Endothelial cell of umbilical vein (primary cell): ENCODE results near the gene MMS19. TPM values are rescaled to one million over a fixed set of nuclear protein-coding genes. Genes with fewer than 3 reads are reported as not detected.

Source experiments
- BruUV-seq: library from RNA; stranded (reverse); fragments of 400-500 nt; replicated peaks from 2 replicates; lab custom pipeline; 2021; lab: Mats Ljungman, UMichigan
- CTCF ChIA-PET: fragments of 300-600, 350-600 bp; sonication (Branson Sonifier 250); formaldehyde crosslinking; loops from one replicate; lab custom pipeline; 2021; ENCODE audit warnings: antibody characterized with exemption, inconsistent platforms; lab: Charles Lee
- POLR2A ChIA-PET: fragments of 300-600, 350-600 bp; sonication (Branson Sonifier 250); formaldehyde crosslinking; loops from one replicate; lab custom pipeline; 2021; ENCODE audit warnings: antibody characterized with exemption, inconsistent platforms; lab: Charles Lee
- DNase-seq: peaks from one replicate; pipeline ENCODE4 v3.0.0-alpha.2; 2011; ENCODE audit warnings: low read depth, low spot score
- FAIRE-seq: peaks from 2 replicates; lab custom pipeline; 2011; peaks lifted over from hg19 to GRCh38; lab: Jason Lieb, UNC
- H2AFZ ChIP-seq: 2 replicates; pipeline ENCODE4 v1.6.0; 2012; ENCODE audit warnings: low read depth, low read length, control low read depth, inconsistent platforms
- H3K27ac ChIP-seq: 2 replicates; pipeline ENCODE4 v1.5.1; 2011; ENCODE audit warnings: low read depth, mild to moderate bottlenecking, control low read depth, low read length, moderate library complexity; ENCODE audit not compliant: insufficient read depth
- H3K27me3 ChIP-seq, 2 experiments: 2 replicates each; pipeline versions ENCODE4 v1.6.0 to v1.6.1; 2011; ENCODE audit warnings: low read length in 2 of 2, mixed read lengths in 1 of 2; ENCODE audit not compliant: control insufficient read depth in 2 of 2, insufficient read depth in 2 of 2
- H3K36me3 ChIP-seq, 2 experiments: 2 replicates in 1 of 2; 3 replicates in 1 of 2; pipeline ENCODE4 v1.5.1; 2011; ENCODE audit warnings: low read length in 2 of 2, mild to moderate bottlenecking in 1 of 2, moderate library complexity in 1 of 2; ENCODE audit not compliant: control insufficient read depth in 2 of 2, insufficient read depth in 2 of 2; ENCODE audit errors: extremely low read depth in 1 of 2
- H3K4me1 ChIP-seq: 3 replicates; pipeline ENCODE4 v1.5.1; 2011; ENCODE audit warnings: mild to moderate bottlenecking, low read length; ENCODE audit not compliant: control insufficient read depth, insufficient read depth; ENCODE audit errors: extremely low read depth
- H3K4me2 ChIP-seq: 2 replicates; pipeline ENCODE4 v1.6.1; 2011; ENCODE audit warnings: low read length, control low read depth, mixed read lengths; ENCODE audit not compliant: insufficient read depth
- H3K4me3 ChIP-seq, 3 experiments: fragments of 200-600 bp in 1 of 3; sonication (generic), shearing (Covaris generic) in 1 of 3; replicated peaks in 1 of 3; 2 replicates each; pipeline ENCODE4 v1.5.1; 2011 to 2016; ENCODE audit warnings: control low read depth in 3 of 3, low read length in 3 of 3, mild to moderate bottlenecking in 2 of 3, inconsistent platforms in 1 of 3, low read depth in 1 of 3, moderate library complexity in 1 of 3; ENCODE audit not compliant: insufficient read depth in 1 of 3
- H3K79me2 ChIP-seq: 2 replicates; pipeline ENCODE4 v1.6.0; 2012; ENCODE audit warnings: low read length, inconsistent platforms; ENCODE audit not compliant: control insufficient read depth, insufficient read depth
- H3K9ac ChIP-seq: replicated peaks from 2 replicates; pipeline ENCODE3; 2011; ENCODE audit warnings: low read length, control low read depth; ENCODE audit not compliant: insufficient read depth; ENCODE audit errors: extremely low read depth
- H3K9me1 ChIP-seq: replicated peaks from 3 replicates; pipeline ENCODE4 v1.6.0; 2011; ENCODE audit warnings: mild to moderate bottlenecking, low read length; ENCODE audit not compliant: control insufficient read depth, insufficient read depth; ENCODE audit errors: extremely low read depth
- H3K9me3 ChIP-seq: replicated peaks from 2 replicates; pipeline ENCODE4 v1.5.1; 2012; ENCODE audit warnings: low read length, inconsistent platforms; ENCODE audit not compliant: control insufficient read depth, insufficient read depth
- H4K20me1 ChIP-seq: replicated peaks from 2 replicates; pipeline ENCODE3; 2011; ENCODE audit warnings: mild to moderate bottlenecking, low read length; ENCODE audit not compliant: control insufficient read depth, insufficient read depth; ENCODE audit errors: extremely low read depth
- CTCF ChIP-seq, 2 donors: IDR thresholded peaks; 1 replicate in 1 of 2; 2 replicates in 1 of 2; pipeline ENCODE4 v1.5.1; 2011; ENCODE audit warnings: low read length in 2 of 2, mild to moderate bottlenecking in 2 of 2, moderate library complexity in 2 of 2, control low read depth in 1 of 2, inconsistent platforms in 1 of 2, low read depth in 1 of 2; ENCODE audit not compliant: insufficient read depth in 1 of 2; ENCODE audit errors: extremely low read depth in 1 of 2
- EZH2 ChIP-seq: IDR thresholded peaks from 2 replicates; pipeline ENCODE4 v1.6.1; 2012; ENCODE audit warnings: borderline replicate concordance, low read depth, mild to moderate bottlenecking, moderate library complexity, low read length, inconsistent platforms; ENCODE audit not compliant: severe bottlenecking
- FOS ChIP-seq: IDR thresholded peaks from 2 replicates; pipeline ENCODE4 v1.6.1; 2011; ENCODE audit warnings: mild to moderate bottlenecking, low read length, moderate library complexity, borderline replicate concordance; ENCODE audit not compliant: insufficient read depth
- GATA2 ChIP-seq: IDR thresholded peaks from 2 replicates; pipeline ENCODE4 v1.7.0; 2011; ENCODE audit warnings: low read depth, mild to moderate bottlenecking, moderate library complexity, mixed read lengths, low read length; ENCODE audit not compliant: insufficient read length, insufficient read depth
- JUN ChIP-seq: IDR thresholded peaks from 2 replicates; pipeline ENCODE4 v1.6.1; 2011; ENCODE audit warnings: borderline replicate concordance, low read depth; ENCODE audit not compliant: insufficient read length, insufficient read depth
- MAX ChIP-seq: IDR thresholded peaks from 2 replicates; pipeline ENCODE4 v1.6.1; 2011; ENCODE audit not compliant: insufficient read depth, insufficient read length
- MYC ChIP-seq: IDR thresholded peaks from one replicate; pipeline ENCODE4 v1.6.1; 2011; ENCODE audit warnings: mild to moderate bottlenecking, low read depth, low read length
- POLR2A ChIP-seq: IDR thresholded peaks from 2 replicates; pipeline ENCODE4 v1.6.1; 2012; ENCODE audit warnings: low read depth, mild to moderate bottlenecking, control low read depth, low read length
- POLR2AphosphoS5 ChIP-seq: IDR thresholded peaks from 2 replicates; pipeline ENCODE4 v1.6.1; 2012; ENCODE audit warnings: low read depth, mild to moderate bottlenecking, control low read depth, low read length, moderate library complexity; ENCODE audit not compliant: insufficient read depth
- dilution Hi-C: fragments of 300-500 bp; cut with MboI; formaldehyde crosslinking; loops from one replicate; pipeline ENCODE4 v1.15.0; 2019; ENCODE audit warnings: low sequenced_read_pairs; ENCODE audit not compliant: extremely low pct_ligation_motif_present
- intact Hi-C: fragments of 100-400 bp; cut with micrococcal nuclease; formaldehyde crosslinking; loops from one replicate; pipeline ENCODE4 v1.10.0; 2022
- polyA plus RNA-seq, 4 experiments: library from polyadenylated mRNA; depleted of rRNA in 3 of 4; stranded (reverse) in 3 of 4; unstranded in 1 of 4; fragments of >200 nt; gene quantifications; 2 replicates each; pipeline versions ENCODE4 v1.2.1 to v1.2.3, GENCODE V29; 2011 to 2012; ENCODE audit warnings: missing spikeins in 1 of 4
- total RNA-seq: library from RNA; stranded (reverse); gene quantifications from 2 replicates; pipeline ENCODE4 v1.2.3, GENCODE V29; 2021

MMS19 gene
- total and polyA plus RNA-seq, 2 donors (not counting 3 experiments of a cell fraction or from before 2014, with no cell fraction given) = 95.2 to 123 TPM

- no peaks in the 10 kb centered on the region for H3K9me1 ChIP-seq
- no peaks in the 10 kb centered on the region for H3K27me3 ChIP-seq
- H3K4me1 ChIP-seq = no peaks in the 10 kb centered on the region
- peaks cover 22% of the 10 kb centered on the region for H3K79me2 ChIP-seq
- H2AFZ ChIP-seq = no peak overlapping the region
- ChIA-PET CTCF (interaction anchor here (1.0 kb wide), 1 partner anchor 115 kb away, joined by 3 read pairs; no protein-coding TSS in a partner anchor), POLR2A (no interaction called here)
- H4K20me1 ChIP-seq = no peaks in the 10 kb centered on the region
- intact Hi-C loops (no loop called here), dilution Hi-C loops (no loop called here)
- H3K4me2 ChIP-seq = no peak overlapping the region
- H3K27ac ChIP-seq = no peak overlapping the region
- no peak overlapping the region for H3K9ac ChIP-seq
- H3K4me3 ChIP-seq = no peak overlapping the region
- BruUV-seq = no TSS peak
- peaks cover 16 to 27% of the 10 kb centered on the region in 2 experiments for H3K36me3 ChIP-seq
- no peaks in the 10 kb centered on the region for H3K9me3 ChIP-seq
- TF ChIP-seq CTCF (IDR thresholded peaks at IDR 0.05; ENCODE audit: extremely low read depth in 1 of 2, insufficient read depth in 1 of 2, low read depth in 1 of 2, low read length in 2 of 2) (no peak), FOS (no peak), MAX (no peak), POLR2A (no peak)
- FAIRE-seq = no peak
- no peak for DNase-seq
Measured at GRCh38 chr10:97481071-97481470, 17.2 kb downstream of the MMS19 start.

- H3K9ac ChIP-seq = no peak overlapping the region
- H2AFZ ChIP-seq = no peak overlapping the region
- intact Hi-C loops = no loop called here
- FAIRE-seq (no peak), DNase-seq (no peak)
- no peak overlapping the region for H3K4me2 ChIP-seq
- H3K27me3 ChIP-seq = no peaks in the 10 kb centered on the region
- H3K4me1 ChIP-seq = no peaks in the 10 kb centered on the region
- H3K4me3 ChIP-seq = no peak overlapping the region
- CTCF ChIA-PET = no interaction called here
- TF ChIP-seq POLR2AphosphoS5 (no peak), POLR2A (no peak), MAX (no peak), EZH2 (no peak), GATA2 (no peak), JUN (no peak), MYC (no peak), FOS (no peak), CTCF (IDR thresholded peaks at IDR 0.05; ENCODE audit: extremely low read depth in 1 of 2, insufficient read depth in 1 of 2, low read depth in 1 of 2, low read length in 2 of 2) (no peak)
- no peak overlapping the region for H3K27ac ChIP-seq
- H3K9me1 ChIP-seq = no peaks in the 10 kb centered on the region
- no peaks in the 10 kb centered on the region for H4K20me1 ChIP-seq
- peaks cover 14% of the 10 kb centered on the region for H3K79me2 ChIP-seq
- dilution Hi-C loops = no loop called here
- peaks cover 19 to 32% of the 10 kb centered on the region in 2 experiments for H3K36me3 ChIP-seq
- no TSS peak for BruUV-seq
- POLR2A ChIA-PET = no interaction called here
- no peaks in the 10 kb centered on the region for H3K9me3 ChIP-seq
Measured at GRCh38 chr10:97479939-97480338, 18.3 kb downstream of the MMS19 start.
